Stimulated activated CD4-positive, alpha-beta T cell treated with anti-CD3 and anti-CD28 coated beads, Interleukin-2, amount 100 ng/mL, for 4 hours (primary cell): ENCODE data around the gene C2orf92.

ENCODE experiments used
- DNase-seq: peaks from one replicate; pipeline ENCODE4 v3.0.0-alpha.2; 2020; ENCODE audit warnings: low read depth

C2orf92 gene

DNA sequence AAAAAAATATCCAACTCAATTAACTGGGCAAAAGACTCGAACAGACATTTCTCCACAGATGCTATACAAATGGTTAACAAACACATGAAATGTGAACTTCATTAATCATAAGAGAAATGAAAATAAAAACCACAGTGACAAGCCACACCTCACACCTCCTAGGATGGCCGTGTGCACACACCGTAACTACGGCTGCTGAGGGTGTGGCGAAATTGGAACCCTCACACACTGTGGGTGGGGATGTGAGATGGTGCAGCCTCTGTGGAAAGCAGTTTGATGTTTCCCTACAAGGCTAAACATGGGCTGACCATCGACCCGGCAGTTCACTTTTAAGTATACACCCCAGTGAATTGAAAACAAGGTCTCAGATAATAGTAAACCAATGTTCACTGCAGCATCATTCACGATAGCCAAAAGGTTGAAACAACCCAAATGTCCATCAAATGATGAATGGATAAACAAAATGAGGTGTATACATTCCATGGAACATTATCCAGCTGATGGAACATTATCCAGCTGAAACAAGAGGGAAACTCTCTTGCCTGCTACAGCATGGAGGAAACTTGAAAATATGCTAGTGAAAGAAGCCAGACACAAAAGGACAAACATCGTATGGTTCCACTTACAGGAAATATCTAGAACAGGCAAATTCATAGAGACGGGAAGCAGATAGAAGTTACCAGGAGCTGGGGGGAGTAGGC is 76.1 kb downstream of the C2orf92 start:
- peak; percentile 7 for DNase-seq

DNA sequence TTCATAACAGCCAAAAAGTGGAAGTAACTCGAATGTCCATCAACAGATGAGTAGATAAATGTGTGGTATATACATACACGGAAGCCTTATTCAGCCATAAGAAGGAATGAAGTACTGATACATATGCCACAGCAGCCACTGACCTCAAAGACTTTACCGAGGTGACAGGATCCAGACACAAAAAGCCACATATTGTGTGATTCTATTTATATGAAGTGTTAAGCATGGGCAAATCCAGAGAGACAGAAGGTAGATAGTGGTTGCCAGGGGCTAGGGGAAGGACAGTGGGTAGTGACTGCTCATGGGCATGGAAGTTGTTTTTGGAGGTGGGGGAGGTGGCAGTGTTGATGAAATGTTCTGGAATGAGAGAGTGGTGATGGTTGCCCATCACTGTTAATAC is 77.8 kb downstream of the C2orf92 start:
- DNase-seq = no peak

DNA sequence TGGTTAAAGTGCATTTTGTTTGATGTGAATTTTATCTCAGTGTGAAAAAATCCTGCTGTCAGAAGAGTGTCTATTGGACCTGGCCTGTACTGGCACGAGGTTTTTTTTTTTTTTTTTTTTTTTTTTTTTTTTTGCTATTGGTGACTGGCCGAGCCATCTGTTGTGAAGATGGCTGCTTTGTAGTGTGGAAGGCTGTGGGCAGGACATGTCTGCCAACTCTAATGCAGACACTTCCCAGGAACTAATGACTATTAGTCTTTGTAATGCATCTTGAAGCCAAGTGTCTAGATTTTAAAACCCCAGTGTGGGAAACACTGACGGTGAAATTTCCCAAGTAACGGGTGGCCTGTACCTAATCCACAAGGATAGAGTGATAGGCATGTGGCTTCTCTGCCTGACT is 78.2 kb downstream of the C2orf92 start:
- DNase-seq = no peak

DNA sequence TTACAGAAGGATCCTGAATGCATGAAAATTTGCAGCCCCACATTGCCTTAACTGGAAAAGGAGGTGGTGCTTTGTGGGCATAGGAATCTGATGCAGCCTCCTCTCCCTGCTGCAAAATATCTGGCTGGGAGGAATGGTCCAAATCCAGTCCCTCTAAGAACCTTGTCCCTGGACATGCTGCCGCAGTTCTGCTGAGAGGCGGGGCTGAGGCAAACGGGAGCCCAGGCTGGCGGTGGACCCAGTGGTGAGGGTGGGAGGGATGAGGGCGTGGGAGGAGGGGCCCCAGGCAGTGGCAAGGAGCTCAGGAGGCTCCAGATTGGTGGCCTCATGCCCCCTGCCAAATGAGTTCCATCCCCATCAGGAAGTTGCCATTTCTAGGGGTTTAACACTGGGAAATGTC is 80.1 kb downstream of the C2orf92 start:
- no peak for DNase-seq

- DNase-seq = no peak
These were observed 80.5 kb downstream of the C2orf92 start for GRCh38 chr2:97750017-97750416.

GRCh38 chr2:97751752-97752151 is 82.2 kb downstream of the C2orf92 start:
- DNase-seq = no peak
